ENCODE measurements around the gene SETD7.
"Not testable (repeated sequence)": the region's sequence is repeated elsewhere in the genome, so short reads cannot be mapped to it uniquely, and the experiment has no call there.

The SETD7 gene

GRCh38 chr4:139450586-139450985 lies 105.4 kb downstream of the SETD7 start:
- ATAC-seq (ENCODE audit: low read depth) (no peak), DNase-seq (ENCODE audit: low spot score) (no peak)
- no peaks in the 10 kb centered on the region for H3K36me3 ChIP-seq (ENCODE audit: low read depth)
- no peaks in the 10 kb centered on the region for H3K9me3 ChIP-seq (ENCODE audit: severe bottlenecking)
- H3K27ac ChIP-seq (ENCODE audit: poor library complexity, severe bottlenecking) = no peak overlapping the region
- TF ChIP-seq CTCF (IDR thresholded peaks at IDR 0.05; ENCODE audit: poor library complexity, severe bottlenecking) = no peak
- H3K27me3 ChIP-seq (ENCODE audit: insufficient read depth, poor library complexity, severe bottlenecking) = no peaks in the 10 kb centered on the region
- H3K4me3 ChIP-seq (ENCODE audit: severe bottlenecking) = no peak overlapping the region
- peaks cover 11% of the 10 kb centered on the region for H3K4me1 ChIP-seq (ENCODE audit: insufficient read depth, poor library complexity, severe bottlenecking)

- ATAC-seq (ENCODE audit: low read depth); DNase-seq (ENCODE audit: low spot score): not testable (repeated sequence)
These were observed 108.9 kb downstream of the SETD7 start for GRCh38 chr4:139447078-139447477.

More at GRCh38 chr4:139447078-139447477, 108.9 kb downstream of the SETD7 start:
- H3K9me3 ChIP-seq (ENCODE audit: severe bottlenecking); H3K27ac ChIP-seq (ENCODE audit: poor library complexity, severe bottlenecking); H3K27me3 ChIP-seq (ENCODE audit: insufficient read depth, poor library complexity, severe bottlenecking); H3K4me3 ChIP-seq (ENCODE audit: severe bottlenecking); H3K4me1 ChIP-seq (ENCODE audit: insufficient read depth, poor library complexity, severe bottlenecking); H3K36me3 ChIP-seq (ENCODE audit: low read depth): not testable (repeated sequence)

Measured in RWPE2 (cell line).